ENCODE data around the gene UBXN2A.

The UBXN2A gene

GRCh38 chr2:24045511-24046508, 105.5 kb downstream of the UBXN2A start:
- no peak for DNase-seq (ENCODE audit: low spot score)

- DNase-seq (ENCODE audit: low spot score), result no peak
Measured at GRCh38 chr2:24046599-24046929, 106.3 kb downstream of the UBXN2A start.

GRCh38 chr2:24046930-24047702, 106.9 kb downstream of the UBXN2A start, which contains the start of gene WDCP:
Gene WDCP (minus strand): TSS chr2:24047391. CDS start chr2:24039494, 7,897 bp downstream.
- peak; percentile 94 for DNase-seq (ENCODE audit: low spot score)

GRCh38 chr2:24047703-24048033, 107.4 kb downstream of the UBXN2A start:
- no peak for DNase-seq (ENCODE audit: low spot score)

GRCh38 chr2:24048769-24049484, 108.7 kb downstream of the UBXN2A start:
- DNase-seq (ENCODE audit: low spot score), result peak; percentile 31

GRCh38 chr2:24049485-24050021, 109.3 kb downstream of the UBXN2A start, which contains the start of gene FKBP1B:
Gene FKBP1B (plus strand): TSS chr2:24049741. CDS start chr2:24049850, 109 bp downstream.
- DNase-seq (ENCODE audit: low spot score), result no peak

- no peak for DNase-seq (ENCODE audit: low spot score)
Measured at GRCh38 chr2:24050041-24050979, 110.0 kb downstream of the UBXN2A start.

GRCh38 chr2:24051833-24052232, 111.6 kb downstream of the UBXN2A start:
- DNase-seq (ENCODE audit: low spot score), result no peak

GRCh38 chr2:24052951-24053350, 112.7 kb downstream of the UBXN2A start:
- DNase-seq (ENCODE audit: low spot score), result no peak

Measured in hematopoietic multipotent progenitor cell treated with erythropoietin and hydrocortisone succinate and interleukin-3 and kit ligand, for 15 days (in vitro differentiated cells).